Measurements from ENCODE around the gene BFSP2.
"Not testable (repeated sequence)": the region's sequence is repeated elsewhere in the genome, so short reads cannot be mapped to it uniquely, and the experiment has no call there.

BFSP2 gene

GRCh38 chr3:133512416-133513089 is 112.7 kb downstream of the BFSP2 start:
- H3K27ac ChIP-seq (ENCODE audit: low read length) = no peak overlapping the region
- H3K4me3 ChIP-seq (ENCODE audit: low read length) = no peak overlapping the region
- no peaks in the 10 kb centered on the region for H3K4me1 ChIP-seq (ENCODE audit: control insufficient read depth, low read depth, low read length)
- H3K9ac ChIP-seq (ENCODE audit: low read length) = no peak overlapping the region
- H3K27me3 ChIP-seq (ENCODE audit: control insufficient read depth, insufficient read depth, low read length) = no peaks in the 10 kb centered on the region
- H3K36me3 ChIP-seq (ENCODE audit: control insufficient read depth, low read depth, low read length) = no peaks in the 10 kb centered on the region
- H3K9me3 ChIP-seq (ENCODE audit: control insufficient read depth, low read depth, low read length) = no peaks in the 10 kb centered on the region

- H3K9me3 ChIP-seq (ENCODE audit: control insufficient read depth, low read depth, low read length) = no peaks in the 10 kb centered on the region
- no peaks in the 10 kb centered on the region for H3K36me3 ChIP-seq (ENCODE audit: control insufficient read depth, low read depth, low read length)
- no peak overlapping the region for H3K9ac ChIP-seq (ENCODE audit: low read length)
- H3K4me1 ChIP-seq (ENCODE audit: control insufficient read depth, low read depth, low read length) = no peaks in the 10 kb centered on the region
- no peak overlapping the region for H3K27ac ChIP-seq (ENCODE audit: low read length)
- H3K4me3 ChIP-seq (ENCODE audit: low read length) = no peak overlapping the region
- H3K27me3 ChIP-seq (ENCODE audit: control insufficient read depth, insufficient read depth, low read length) = no peaks in the 10 kb centered on the region
Measured at GRCh38 chr3:133514418-133514817, 114.6 kb downstream of the BFSP2 start.

- no peaks in the 10 kb centered on the region for H3K36me3 ChIP-seq (ENCODE audit: control insufficient read depth, low read depth, low read length)
- H3K9me3 ChIP-seq (ENCODE audit: control insufficient read depth, low read depth, low read length) = no peaks in the 10 kb centered on the region
- H3K27ac ChIP-seq (ENCODE audit: low read length) = no peak overlapping the region
- H3K9ac ChIP-seq (ENCODE audit: low read length) = no peak overlapping the region
- no peaks in the 10 kb centered on the region for H3K4me1 ChIP-seq (ENCODE audit: control insufficient read depth, low read depth, low read length)
- H3K27me3 ChIP-seq (ENCODE audit: control insufficient read depth, insufficient read depth, low read length) = no peaks in the 10 kb centered on the region
- H3K4me3 ChIP-seq (ENCODE audit: low read length) = no peak overlapping the region
Measured at GRCh38 chr3:133515127-133515526, 115.3 kb downstream of the BFSP2 start.

- Histone ChIP-seq H3K27ac (ENCODE audit: low read length) (no peak overlapping the region), H3K27me3 (ENCODE audit: control insufficient read depth, insufficient read depth, low read length) (no peaks in the 10 kb centered on the region), H3K36me3 (ENCODE audit: control insufficient read depth, low read depth, low read length) (no peaks in the 10 kb centered on the region), H3K4me1 (ENCODE audit: control insufficient read depth, low read depth, low read length) (no peaks in the 10 kb centered on the region), H3K9ac (ENCODE audit: low read length) (no peak overlapping the region), H3K4me3 (ENCODE audit: low read length) (no peak overlapping the region), H3K9me3 (ENCODE audit: control insufficient read depth, low read depth, low read length) (no peaks in the 10 kb centered on the region)
Measured at GRCh38 chr3:133520286-133520685, 120.4 kb downstream of the BFSP2 start.

GRCh38 chr3:133520938-133521337 is 121.1 kb downstream of the BFSP2 start:
- not testable (repeated sequence) for H3K4me3 ChIP-seq (ENCODE audit: low read length); H3K4me1 ChIP-seq (ENCODE audit: control insufficient read depth, low read depth, low read length); H3K36me3 ChIP-seq (ENCODE audit: control insufficient read depth, low read depth, low read length); H3K27ac ChIP-seq (ENCODE audit: low read length); H3K27me3 ChIP-seq (ENCODE audit: control insufficient read depth, insufficient read depth, low read length); H3K9me3 ChIP-seq (ENCODE audit: control insufficient read depth, low read depth, low read length); H3K9ac ChIP-seq (ENCODE audit: low read length)

- no peaks in the 10 kb centered on the region for H3K36me3 ChIP-seq (ENCODE audit: control insufficient read depth, low read depth, low read length)
- no peaks in the 10 kb centered on the region for H3K9me3 ChIP-seq (ENCODE audit: control insufficient read depth, low read depth, low read length)
- no peaks in the 10 kb centered on the region for H3K27me3 ChIP-seq (ENCODE audit: control insufficient read depth, insufficient read depth, low read length)
- H3K4me3 ChIP-seq (ENCODE audit: low read length) = no peak overlapping the region
- no peaks in the 10 kb centered on the region for H3K4me1 ChIP-seq (ENCODE audit: control insufficient read depth, low read depth, low read length)
- H3K9ac ChIP-seq (ENCODE audit: low read length) = no peak overlapping the region
- H3K27ac ChIP-seq (ENCODE audit: low read length) = no peak overlapping the region
Measured at GRCh38 chr3:133521946-133522345, 122.1 kb downstream of the BFSP2 start.

GRCh38 chr3:133523758-133524157 is 123.9 kb downstream of the BFSP2 start:
- not testable (repeated sequence) for H3K27me3 ChIP-seq (ENCODE audit: control insufficient read depth, insufficient read depth, low read length); H3K9me3 ChIP-seq (ENCODE audit: control insufficient read depth, low read depth, low read length); H3K4me3 ChIP-seq (ENCODE audit: low read length); H3K4me1 ChIP-seq (ENCODE audit: control insufficient read depth, low read depth, low read length); H3K36me3 ChIP-seq (ENCODE audit: control insufficient read depth, low read depth, low read length); H3K9ac ChIP-seq (ENCODE audit: low read length); H3K27ac ChIP-seq (ENCODE audit: low read length)
